ENCODE measurements around the gene SMIM35.

The SMIM35 gene

GRCh38 chr11:117992620-117993019, 94.1 kb downstream of the SMIM35 start:
- no peak for DNase-seq (ENCODE audit: low read depth in 1 of 2, low spot score in 1 of 2)
- TF ChIP-seq REST (IDR thresholded peaks at IDR 0.05; ENCODE audit: insufficient replicate concordance, low read depth) = no peak
- no peak for TF ChIP-seq GABPA (IDR thresholded peaks at IDR 0.05; ENCODE audit: low read depth)
- TF ChIP-seq POLR2AphosphoS5 (IDR thresholded peaks at IDR 0.05; ENCODE audit: low read depth) = no peak
- TF ChIP-seq CTCF (IDR thresholded peaks at IDR 0.05; ENCODE audit: insufficient read depth, low read length) = no peak
- no peak for TF ChIP-seq SPI1 (IDR thresholded peaks at IDR 0.05; ENCODE audit: borderline replicate concordance, low read depth)
- H3K4me3 ChIP-seq (replicated peaks; ENCODE audit: insufficient read depth, low read length) = no peak overlapping the region
- H3K27me3 ChIP-seq (ENCODE audit: insufficient read depth, poor library complexity, severe bottlenecking) = no peaks in the 10 kb centered on the region
- no peak overlapping the region for H3K27ac ChIP-seq (replicated peaks)

GRCh38 chr11:117992136-117992535, 94.6 kb downstream of the SMIM35 start:
- Histone ChIP-seq H3K27me3 (ENCODE audit: insufficient read depth, poor library complexity, severe bottlenecking) (no peaks in the 10 kb centered on the region), H3K4me3 (replicated peaks; ENCODE audit: insufficient read depth, low read length) (no peak overlapping the region), H3K27ac (replicated peaks) (no peak overlapping the region)
- no peak for TF ChIP-seq POLR2AphosphoS5 (IDR thresholded peaks at IDR 0.05; ENCODE audit: low read depth)
- no peak for TF ChIP-seq CTCF (IDR thresholded peaks at IDR 0.05; ENCODE audit: insufficient read depth, low read length)
- no peak for TF ChIP-seq SPI1 (IDR thresholded peaks at IDR 0.05; ENCODE audit: borderline replicate concordance, low read depth)
- no peak for TF ChIP-seq GABPA (IDR thresholded peaks at IDR 0.05; ENCODE audit: low read depth)
- no peak for TF ChIP-seq REST (IDR thresholded peaks at IDR 0.05; ENCODE audit: insufficient replicate concordance, low read depth)
- no peak for DNase-seq (ENCODE audit: low read depth in 1 of 2, low spot score in 1 of 2)

GRCh38 chr11:117989351-117990102, 97.2 kb downstream of the SMIM35 start:
- no peak for DNase-seq (ENCODE audit: low read depth in 1 of 2, low spot score in 1 of 2)
- TF ChIP-seq REST (IDR thresholded peaks at IDR 0.05; ENCODE audit: insufficient replicate concordance, low read depth) (no peak), CTCF (IDR thresholded peaks at IDR 0.05; ENCODE audit: insufficient read depth, low read length) (no peak), SPI1 (IDR thresholded peaks at IDR 0.05; ENCODE audit: borderline replicate concordance, low read depth) (no peak), GABPA (IDR thresholded peaks at IDR 0.05; ENCODE audit: low read depth) (no peak), POLR2AphosphoS5 (IDR thresholded peaks at IDR 0.05; ENCODE audit: low read depth) (no peak)
- H3K27ac ChIP-seq (replicated peaks) = no peak overlapping the region
- no peak overlapping the region for H3K4me3 ChIP-seq (replicated peaks; ENCODE audit: insufficient read depth, low read length)
- H3K27me3 ChIP-seq (ENCODE audit: insufficient read depth, poor library complexity, severe bottlenecking) = no peaks in the 10 kb centered on the region

Data from HL-60 (cell line).